HCT116 (cell line): ENCODE measurements around the gene CLPTM1L. TPM values are rescaled to one million over a fixed set of nuclear protein-coding genes. Genes with fewer than 3 reads are reported as not detected.

Source experiments
- ATAC-seq: fragments of 200-7000 bp; cut with Tn5 transposase; 2 replicates; pipeline ENCODE4 v1.9.1; 2020; ENCODE audit warnings: mild to moderate bottlenecking, moderate library complexity
- BruUV-seq: library from RNA; stranded (reverse); fragments of 400-500 nt; replicated peaks from 2 replicates; lab custom pipeline; 2021; lab: Mats Ljungman, UMichigan
- CTCF ChIA-PET: fragments of 300-600 bp; sonication (Branson Sonifier 250); formaldehyde crosslinking; loops from one replicate; lab custom pipeline; 2021; ENCODE audit warnings: antibody characterized with exemption; lab: Charles Lee
- POLR2A ChIA-PET: fragments of 300-600, 350-600 bp; sonication (Branson Sonifier 250); formaldehyde crosslinking; loops from one replicate; lab custom pipeline; 2021; ENCODE audit warnings: antibody characterized with exemption; lab: Charles Lee
- RAD21 ChIA-PET, 2 experiments: fragments of 300-600 bp; sonication (Branson Sonifier 250); formaldehyde crosslinking; loops; one replicate each; lab custom pipeline; 2023; ENCODE audit warnings: low total read pairs in 2 of 2; ENCODE audit not compliant: uncharacterized antibody in 2 of 2, unreplicated experiment in 2 of 2, low non-redundant PET in 1 of 2; lab: Charles Lee
- DNase-seq: peaks from one replicate; pipeline ENCODE4 v3.0.0-alpha.2; 2010; ENCODE audit warnings: low read depth, low spot score
- H2AFZ ChIP-seq: fragments of 200-600 bp; shearing (Covaris generic), sonication (generic); 2 replicates; pipeline ENCODE4 v1.6.1; 2017; ENCODE audit warnings: low read depth, mixed run types, mixed read lengths, antibody characterized with exemption, low read length; ENCODE audit not compliant: poor library complexity, severe bottlenecking
- H3K27ac ChIP-seq: 2 replicates; pipeline ENCODE4 v1.5.1; 2012; ENCODE audit warnings: low read depth, low read length
- H3K27me3 ChIP-seq: fragments of 200-600 bp; sonication (generic); 2 replicates; pipeline ENCODE4 v1.6.1; 2016; ENCODE audit warnings: mixed run types, low read length, mixed read lengths; ENCODE audit not compliant: insufficient read depth
- H3K36me3 ChIP-seq, 2 experiments: fragments of 200-500 bp in 1 of 2; fragments of 200-600 bp in 1 of 2; sonication (Bioruptor generic) in 1 of 2; sonication (generic) in 1 of 2; 2 replicates each; pipeline versions ENCODE4 v1.5.1 to v1.6.1; 2014 to 2016; ENCODE audit warnings: low read length in 2 of 2, inconsistent platforms in 1 of 2, mixed read lengths in 1 of 2, mixed run types in 1 of 2; ENCODE audit not compliant: insufficient read depth in 2 of 2, control insufficient read depth in 1 of 2
- H3K4me1 ChIP-seq, 2 experiments: fragments of 200-600 bp in 1 of 2; sonication (generic) in 1 of 2; 2 replicates each; pipeline versions ENCODE4 v1.5.1 to v1.6.1; 2012 to 2017; ENCODE audit warnings: low read length in 2 of 2, inconsistent platforms in 1 of 2, mild to moderate bottlenecking in 1 of 2, mixed read lengths in 1 of 2, mixed run types in 1 of 2, moderate library complexity in 1 of 2; ENCODE audit not compliant: insufficient read depth in 2 of 2, control insufficient read depth in 1 of 2
- H3K4me2 ChIP-seq: fragments of 200-600 bp; sonication (generic); 2 replicates; pipeline ENCODE4 v1.6.1; 2017; ENCODE audit warnings: mixed run types, low read length, mixed read lengths
- H3K4me3 ChIP-seq, 2 experiments: fragments of 200-600 bp in 1 of 2; sonication (generic) in 1 of 2; replicated peaks in 1 of 2; 2 replicates each; pipeline ENCODE4 v1.5.1; 2011 to 2016; ENCODE audit warnings: low read length in 2 of 2, control low read depth in 1 of 2, low read depth in 1 of 2, mild to moderate bottlenecking in 1 of 2, mixed read lengths in 1 of 2, mixed run types in 1 of 2
- H3K79me2 ChIP-seq: fragments of 200-600 bp; sonication (generic); 2 replicates; pipeline ENCODE4 v1.6.1; 2017; ENCODE audit warnings: mild to moderate bottlenecking, mixed run types, low read length, moderate library complexity, mixed read lengths; ENCODE audit not compliant: insufficient read depth
- H3K9ac ChIP-seq: fragments of 200-600 bp; sonication (generic); 2 replicates; pipeline ENCODE4 v1.6.1; 2016; ENCODE audit warnings: low read length, mixed read lengths
- H3K9me2 ChIP-seq: fragments of 200-600 bp; sonication (generic), shearing (Covaris generic); 2 replicates; pipeline ENCODE4 v1.6.1; 2017; ENCODE audit warnings: mixed run types, mild to moderate bottlenecking, moderate library complexity; ENCODE audit not compliant: insufficient read depth
- H3K9me3 ChIP-seq, 2 experiments: fragments of 200-500 bp in 1 of 2; fragments of 200-600 bp in 1 of 2; sonication (Bioruptor generic) in 1 of 2; sonication (generic) in 1 of 2; 2 replicates each; pipeline ENCODE4 v1.6.1; 2014 to 2017; ENCODE audit warnings: low read length in 2 of 2, mixed read lengths in 2 of 2, inconsistent platforms in 1 of 2, low read depth in 1 of 2, mild to moderate bottlenecking in 1 of 2, mixed run types in 1 of 2, moderate library complexity in 1 of 2; ENCODE audit not compliant: control insufficient read depth in 1 of 2, insufficient read depth in 1 of 2
- H4K20me1 ChIP-seq: fragments of 200-600 bp; sonication (generic), shearing (Covaris generic); 2 replicates; pipeline ENCODE4 v1.6.1; 2017; ENCODE audit warnings: mixed run types, mild to moderate bottlenecking, moderate library complexity; ENCODE audit not compliant: insufficient read depth
- ATF3 ChIP-seq: IDR thresholded peaks from 2 replicates; pipeline ENCODE4 v1.6.1; 2012
- CTCF ChIP-seq, 3 experiments: fragments of 200-600 bp in 1 of 3; sonication (generic) in 1 of 3; IDR thresholded peaks in 2 of 3; conservative IDR thresholded peaks in 1 of 3; 2 replicates each; pipeline ENCODE4 v1.5.1; 2012 to 2017; ENCODE audit warnings: low read depth in 2 of 3, low read length in 2 of 3, antibody characterized with exemption in 1 of 3, borderline replicate concordance in 1 of 3, control low read depth in 1 of 3, mild to moderate bottlenecking in 1 of 3, mixed read lengths in 1 of 3, mixed run types in 1 of 3, moderate library complexity in 1 of 3; ENCODE audit not compliant: insufficient read depth in 1 of 3
- FOSL1 ChIP-seq: IDR thresholded peaks from 2 replicates; pipeline ENCODE4 v1.6.1; 2012; ENCODE audit warnings: low read depth
- MAX ChIP-seq: IDR thresholded peaks from 2 replicates; pipeline ENCODE4 v1.6.1; 2012
- POLR2A ChIP-seq: IDR thresholded peaks from 2 replicates; pipeline ENCODE4 v1.7.0; 2011; ENCODE audit warnings: borderline replicate concordance; ENCODE audit not compliant: insufficient read depth, insufficient read length; ENCODE audit errors: extremely low read depth
- RAD21 ChIP-seq: IDR thresholded peaks from 2 replicates; pipeline ENCODE4 v1.6.1; 2012; ENCODE audit warnings: low read depth, mild to moderate bottlenecking
- SRF ChIP-seq: IDR thresholded peaks from 2 replicates; pipeline ENCODE4 v1.6.1; 2012; ENCODE audit warnings: low read depth
- TCF7L2 ChIP-seq: IDR thresholded peaks from 2 replicates; pipeline ENCODE4 v1.7.0; 2011; ENCODE audit warnings: borderline replicate concordance, inconsistent platforms; ENCODE audit not compliant: insufficient read depth, insufficient read length; ENCODE audit errors: extremely low read depth
- YY1 ChIP-seq: IDR thresholded peaks from 2 replicates; pipeline ENCODE4 v1.6.1; 2011; ENCODE audit warnings: low read length, low read depth, moderate library complexity, mild to moderate bottlenecking; ENCODE audit not compliant: insufficient replicate concordance; ENCODE audit errors: extremely low read depth
- ZFX ChIP-seq: fragments of 450-650 bp; IDR thresholded peaks from 2 replicates; pipeline ENCODE4 v1.6.1; 2017
- intact Hi-C: fragments of 100-400 bp; cut with micrococcal nuclease; formaldehyde crosslinking; loops from 2 replicates; pipeline ENCODE4 v1.10.0; 2022
- total RNA-seq: library from RNA; stranded (reverse); gene quantifications from one replicate; pipeline ENCODE4 v1.2.1, GENCODE V29; 2021; ENCODE audit not compliant: unreplicated experiment

The CLPTM1L gene
- total RNA-seq, 1 experiment from 2014 or later = 98.4 TPM

- no peaks in the 10 kb centered on the region for H3K9me2 ChIP-seq
- H3K36me3 ChIP-seq = peaks cover 12 to 45% of the 10 kb centered on the region in 2 experiments; a peak in 3 of 4 replicates
- DNase-seq = no peak
- intact Hi-C loops = no loop called here
- no peaks in the 10 kb centered on the region for H3K9me3 ChIP-seq
- no peak overlapping the region for H3K9ac ChIP-seq
- H4K20me1 ChIP-seq = no peaks in the 10 kb centered on the region
- ATAC-seq = no peak
- ChIA-PET RAD21 (no interaction called here), POLR2A (no interaction called here), CTCF (no interaction called here)
- H3K27ac ChIP-seq = no peak overlapping the region
- H3K4me1 ChIP-seq = peaks cover 12 to 23% of the 10 kb centered on the region in 2 experiments
- no peak overlapping the region for H3K4me2 ChIP-seq
- TF ChIP-seq ATF3 (no peak), CTCF (IDR thresholded peaks at IDR 0.05 in 2 of 3, conservative IDR thresholded peaks at IDR 0.05 in 1 of 3; ENCODE audit: borderline replicate concordance in 1 of 3, insufficient read depth in 1 of 3, low read depth in 2 of 3, low read length in 2 of 3) (no peak), TCF7L2 (no peak), FOSL1 (no peak), SRF (no peak), RAD21 (no peak), MAX (no peak), YY1 (no peak), ZFX (no peak), POLR2A (no peak)
- H3K27me3 ChIP-seq = no peaks in the 10 kb centered on the region
- H3K4me3 ChIP-seq = no peak overlapping the region
- no peak overlapping the region for H2AFZ ChIP-seq
- BruUV-seq = no TSS peak
- peaks cover 16% of the 10 kb centered on the region; the same call in 1 of the 2 replicates for H3K79me2 ChIP-seq
These were observed 21.7 kb downstream of the CLPTM1L start for GRCh38 chr5:1322955-1323802.
